AG04449 (cell line): ENCODE data around the gene GFOD1.

Experiments
- CTCF ChIA-PET: fragments of 350-600 bp; formaldehyde crosslinking; extraction: SDS; loops from one replicate; lab custom pipeline; 2021; ENCODE audit warnings: antibody characterized with exemption; lab: Yijun Ruan, JAX
- POLR2A ChIA-PET: fragments of 400-600, 350-600 bp; formaldehyde crosslinking; extraction: SDS; loops from one replicate; lab custom pipeline; 2020; ENCODE audit warnings: antibody characterized with exemption, inconsistent platforms; lab: Yijun Ruan, JAX
- DNase-seq: peaks from one replicate; pipeline ENCODE4 v3.0.0-alpha.2; 2010; ENCODE audit warnings: low read depth, low spot score
- H3K4me3 ChIP-seq: 2 replicates; pipeline ENCODE4 v1.5.1; 2011; ENCODE audit warnings: low read depth, mild to moderate bottlenecking, control low read depth, low read length
- CTCF ChIP-seq: IDR thresholded peaks from one replicate; pipeline ENCODE4 v1.5.1; 2011; ENCODE audit warnings: mild to moderate bottlenecking, moderate library complexity, low read length, control low read depth, inconsistent platforms; ENCODE audit not compliant: insufficient read depth; ENCODE audit errors: missing control alignments

Gene GFOD1

DNA sequence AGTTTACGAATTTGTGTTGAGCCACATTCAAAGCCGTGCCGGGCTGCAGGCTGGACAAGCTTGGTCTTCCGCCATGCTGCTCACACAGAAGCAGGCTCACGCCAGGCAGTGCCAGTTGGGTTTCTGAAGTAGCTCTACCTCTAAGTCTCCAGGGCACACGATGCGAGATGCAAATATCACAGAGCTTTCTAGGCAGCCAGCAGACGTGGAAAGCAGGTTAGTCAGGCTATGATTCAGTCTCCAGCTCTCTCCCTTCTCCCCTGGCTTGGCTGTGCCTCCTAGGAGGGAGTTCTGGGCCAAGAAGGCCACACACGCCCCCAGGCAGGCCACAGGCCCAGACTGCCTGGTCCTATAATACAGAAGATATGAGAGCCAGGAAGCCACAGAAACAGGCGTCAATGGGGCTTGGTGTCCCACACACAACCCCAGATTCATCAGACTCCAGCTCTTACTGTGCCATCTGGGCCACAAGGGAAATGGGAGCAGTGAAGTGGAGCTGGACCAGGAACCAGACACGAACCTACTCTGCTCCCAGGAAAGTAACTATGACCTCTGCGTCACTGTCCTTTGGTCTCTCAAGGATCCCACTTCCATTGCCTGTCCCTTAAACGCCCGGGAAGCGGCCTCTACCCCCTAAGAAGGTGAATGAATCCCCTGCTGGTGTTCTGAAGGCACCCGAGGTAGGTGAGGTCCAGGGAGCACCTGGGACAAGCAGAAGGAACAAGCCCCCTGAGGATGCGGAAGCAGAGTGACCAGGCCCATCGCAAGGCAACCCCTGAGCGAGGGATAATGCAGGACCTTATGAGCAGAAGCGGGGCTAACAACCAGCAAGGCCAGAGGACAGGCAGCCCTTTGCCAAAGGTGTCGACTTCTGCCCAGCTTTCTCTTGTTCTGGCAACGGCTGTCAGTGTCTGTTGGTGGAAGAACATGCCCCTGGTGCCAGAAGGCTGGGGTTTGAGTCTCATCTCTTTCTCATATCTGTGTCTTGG lies 61.2 kb downstream of the GFOD1 start:
- no peak for DNase-seq
- no peak for TF ChIP-seq CTCF
- POLR2A ChIA-PET: interaction anchor here (0.7 kb wide), 1 partner anchor 13 kb away, joined by 4 read pairs; no protein-coding TSS in a partner anchor

DNA sequence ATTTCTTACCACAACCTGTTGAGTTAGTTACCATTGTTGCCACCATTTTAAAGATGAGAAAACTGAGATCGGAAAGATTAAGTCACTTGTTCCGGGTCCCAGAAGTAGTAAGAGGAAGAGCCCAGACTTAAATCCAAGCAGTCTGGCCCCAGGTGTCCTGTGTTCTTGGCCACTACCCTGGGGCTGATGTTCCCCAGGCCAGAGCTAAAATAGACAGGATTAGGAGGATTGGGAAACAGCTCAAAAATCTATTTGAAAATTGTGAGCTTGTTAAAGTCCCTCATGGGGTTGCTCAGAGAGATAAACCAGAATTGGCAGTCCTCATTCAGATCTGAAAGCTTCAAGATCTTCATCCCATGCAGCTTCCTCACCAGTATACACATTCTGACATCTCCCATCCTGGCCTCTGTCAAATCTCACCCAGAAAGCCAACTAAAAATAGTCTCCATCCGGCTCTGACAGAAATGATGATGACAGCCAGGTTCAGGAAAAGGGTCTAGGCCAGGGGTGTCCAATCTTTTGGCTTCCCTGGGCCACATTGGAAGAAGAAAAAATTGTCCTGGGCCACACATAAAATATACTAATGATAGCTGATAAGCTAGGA lies 62.0 kb downstream of the GFOD1 start:
- POLR2A ChIA-PET: interaction anchor here (0.7 kb wide), 1 partner anchor 12 kb away, joined by 4 read pairs; no protein-coding TSS in a partner anchor

More for the DNA sequence above, 61.2 kb downstream of the GFOD1 start:
- no peak overlapping the region for H3K4me3 ChIP-seq
- CTCF ChIA-PET: no interaction called here

GRCh38 chr6:13423252-13423651 lies 64.1 kb downstream of the GFOD1 start:
- TF ChIP-seq CTCF: no peak
- ChIA-PET CTCF (interaction anchor here (1.7 kb wide), 1 partner anchor 25 kb away, joined by 6 read pairs; no protein-coding TSS in a partner anchor), POLR2A (no interaction called here)
- DNase-seq: no peak
- H3K4me3 ChIP-seq: no peak overlapping the region

More for the DNA sequence above, 62.0 kb downstream of the GFOD1 start:
- TF ChIP-seq CTCF: no peak
- DNase-seq: no peak
- H3K4me3 ChIP-seq: no peak overlapping the region
- CTCF ChIA-PET: interaction anchor here (0.9 kb wide), 1 partner anchor 150 kb away, joined by 4 read pairs; the partner anchor contains the start of gene SIRT5

DNA sequence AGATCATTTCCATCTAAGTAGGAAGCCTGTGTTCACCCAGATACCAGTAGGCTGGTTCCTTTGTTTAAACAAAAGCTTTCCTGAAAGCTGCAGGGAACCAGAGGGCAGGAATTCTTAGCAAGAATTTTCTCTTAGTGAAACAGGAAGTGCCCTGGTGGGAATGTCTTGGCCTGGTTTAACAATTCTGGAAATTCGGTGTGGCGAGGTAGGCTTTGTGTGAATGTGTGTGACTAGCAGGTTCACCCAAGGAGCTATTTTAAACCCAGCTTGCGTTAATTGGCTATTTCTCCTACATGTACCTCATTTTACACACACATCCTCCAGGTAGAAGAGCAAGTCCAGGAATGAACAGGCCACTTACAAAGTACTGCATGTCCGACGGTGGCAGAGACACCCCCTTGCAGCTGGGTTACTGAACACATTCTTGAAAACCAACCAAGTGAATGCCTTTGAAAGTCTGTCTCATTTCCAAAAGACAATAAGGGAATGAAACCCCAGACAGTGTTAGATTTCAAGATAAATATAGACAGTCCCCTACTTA lies 64.6 kb downstream of the GFOD1 start:
- DNase-seq: no peak
- ChIA-PET POLR2A (no interaction called here), CTCF (interaction anchor here (1.7 kb wide), 1 partner anchor 24 kb away, joined by 6 read pairs; no protein-coding TSS in a partner anchor)
- no peak for TF ChIP-seq CTCF
- no peak overlapping the region for H3K4me3 ChIP-seq

- H3K4me3 ChIP-seq: no peak overlapping the region
- DNase-seq: no peak
- CTCF ChIA-PET: interaction anchor here (0.7 to 1.7 kb wide), 8 partner anchors 10 to 153 kb away, joined by 3 to 6 read pairs (median 3); partner anchors contain the start of gene SIRT5
- POLR2A ChIA-PET: no interaction called here
- TF ChIP-seq CTCF: no peak
Measured at GRCh38 chr6:13421425-13422059, 65.9 kb downstream of the GFOD1 start.
